GM18909 (cell line): ENCODE results near the gene LRRC8D.

Experiments used
- ATAC-seq: cut with Tn5 transposase; IDR thresholded peaks from one replicate; pipeline ENCODE4 v1.9.1; 2021; ENCODE audit warnings: mild to moderate bottlenecking; ENCODE audit not compliant: unreplicated experiment, poor library complexity

The LRRC8D gene

GRCh38 chr1:89865498-89866382, 44.9 kb downstream of the LRRC8D start:
- ATAC-seq: no peak

GRCh38 chr1:89866568-89866967, 45.7 kb downstream of the LRRC8D start:
- no peak for ATAC-seq

GRCh38 chr1:89870998-89871397, 50.2 kb downstream of the LRRC8D start:
- no peak for ATAC-seq

GRCh38 chr1:89871768-89872473, 51.1 kb downstream of the LRRC8D start:
- ATAC-seq: no peak

GRCh38 chr1:89872567-89872966, 51.7 kb downstream of the LRRC8D start:
- ATAC-seq: no peak

- ATAC-seq: no peak
Observed at GRCh38 chr1:89873288-89873687, 52.5 kb downstream of the LRRC8D start.

GRCh38 chr1:89873770-89874169, 52.9 kb downstream of the LRRC8D start:
- no peak for ATAC-seq

GRCh38 chr1:89876463-89876862, 55.6 kb downstream of the LRRC8D start:
- no peak for ATAC-seq

- ATAC-seq: no peak
Observed at GRCh38 chr1:89877756-89878155, 56.9 kb downstream of the LRRC8D start.

- ATAC-seq: no peak
Observed at GRCh38 chr1:89878256-89878655, 57.4 kb downstream of the LRRC8D start.

GRCh38 chr1:89880679-89881078, 59.8 kb downstream of the LRRC8D start:
- ATAC-seq: no peak

- ATAC-seq: no peak
Observed at GRCh38 chr1:89881415-89882058, 60.7 kb downstream of the LRRC8D start.

- ATAC-seq: no peak
Observed at GRCh38 chr1:89882348-89883029, 61.7 kb downstream of the LRRC8D start.

- no peak for ATAC-seq
Observed at GRCh38 chr1:89883030-89883379, 62.2 kb downstream of the LRRC8D start.

- ATAC-seq: no peak
Observed at GRCh38 chr1:89884718-89885596, 64.1 kb downstream of the LRRC8D start.

- no peak for ATAC-seq
Observed at GRCh38 chr1:89887270-89887669, 66.4 kb downstream of the LRRC8D start.

GRCh38 chr1:89887713-89888112, 66.9 kb downstream of the LRRC8D start:
- no peak for ATAC-seq

- ATAC-seq: no peak
Observed at GRCh38 chr1:89888480-89889322, 67.9 kb downstream of the LRRC8D start.

GRCh38 chr1:89889323-89889615, 68.4 kb downstream of the LRRC8D start:
- no peak for ATAC-seq
